GOT3 (cell line): ENCODE data around the gene BRI3BP.

Experiments
- DNase-seq: peaks from one replicate; lab custom pipeline; 2025; ENCODE audit warnings: mixed read lengths; lab: John Stamatoyannopoulos, UW

BRI3BP gene, protein sequence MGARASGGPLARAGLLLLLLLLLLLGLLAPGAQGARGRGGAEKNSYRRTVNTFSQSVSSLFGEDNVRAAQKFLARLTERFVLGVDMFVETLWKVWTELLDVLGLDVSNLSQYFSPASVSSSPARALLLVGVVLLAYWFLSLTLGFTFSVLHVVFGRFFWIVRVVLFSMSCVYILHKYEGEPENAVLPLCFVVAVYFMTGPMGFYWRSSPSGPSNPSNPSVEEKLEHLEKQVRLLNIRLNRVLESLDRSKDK

DNA sequence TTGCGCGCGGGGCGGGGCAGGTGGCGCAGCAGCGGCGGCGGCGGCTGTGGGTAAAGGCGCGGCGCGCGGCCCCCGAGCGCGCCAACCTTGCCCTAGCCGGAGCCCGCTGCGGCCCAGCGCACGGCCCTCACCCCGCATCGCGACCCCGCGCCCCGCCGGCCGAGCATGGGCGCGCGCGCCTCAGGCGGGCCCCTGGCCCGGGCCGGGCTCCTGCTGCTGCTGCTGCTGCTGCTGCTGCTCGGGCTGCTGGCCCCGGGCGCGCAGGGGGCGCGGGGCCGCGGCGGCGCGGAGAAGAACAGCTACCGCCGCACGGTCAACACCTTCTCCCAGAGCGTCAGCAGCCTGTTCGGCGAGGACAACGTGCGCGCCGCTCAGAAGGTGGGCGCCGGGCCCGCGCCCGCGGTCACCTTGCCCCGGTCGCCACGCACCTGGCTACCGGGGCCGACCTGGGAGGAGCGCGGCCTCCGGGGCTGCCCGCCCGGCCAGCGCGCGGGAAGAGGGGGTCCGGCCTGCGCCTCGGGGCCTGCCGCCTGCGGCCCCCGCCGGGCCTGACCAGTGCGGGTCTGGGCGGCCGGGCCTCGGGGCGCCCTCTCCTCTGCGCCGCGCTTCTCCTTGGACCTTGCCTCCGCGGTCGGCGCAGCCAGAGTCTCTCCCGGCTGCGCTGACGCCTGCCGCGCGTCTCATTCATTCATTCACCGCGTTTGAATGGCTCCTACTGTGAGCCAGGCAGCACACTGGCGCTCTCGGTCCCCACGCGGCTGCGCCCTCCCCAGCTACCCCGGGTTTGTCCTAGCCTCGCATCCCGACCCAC, at the start of gene BRI3BP:
Gene BRI3BP (plus strand): TSS at position 20 of the 811 bp plus-strand sequence. CDS start 146 bp downstream, at position 166.
- no peak for DNase-seq

DNA sequence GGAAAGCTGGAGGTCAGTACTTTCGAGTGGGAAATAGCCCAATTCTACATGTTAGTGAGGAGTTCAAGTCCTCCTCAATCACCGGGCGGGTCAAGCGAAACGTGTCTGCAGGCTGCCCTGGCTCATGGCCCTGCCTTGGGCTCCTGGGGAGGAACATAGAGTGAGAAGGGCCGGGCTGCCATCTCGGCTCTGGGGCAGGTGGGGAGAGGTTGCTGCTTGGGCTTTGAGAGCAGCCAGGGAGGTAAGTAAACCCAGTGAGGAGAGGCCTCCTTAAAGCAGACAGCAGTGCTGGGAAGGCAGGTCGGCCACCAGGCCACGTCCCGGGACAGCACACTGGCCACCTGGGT, 47.0 kb upstream of the BRI3BP start:
- no peak for DNase-seq

DNA sequence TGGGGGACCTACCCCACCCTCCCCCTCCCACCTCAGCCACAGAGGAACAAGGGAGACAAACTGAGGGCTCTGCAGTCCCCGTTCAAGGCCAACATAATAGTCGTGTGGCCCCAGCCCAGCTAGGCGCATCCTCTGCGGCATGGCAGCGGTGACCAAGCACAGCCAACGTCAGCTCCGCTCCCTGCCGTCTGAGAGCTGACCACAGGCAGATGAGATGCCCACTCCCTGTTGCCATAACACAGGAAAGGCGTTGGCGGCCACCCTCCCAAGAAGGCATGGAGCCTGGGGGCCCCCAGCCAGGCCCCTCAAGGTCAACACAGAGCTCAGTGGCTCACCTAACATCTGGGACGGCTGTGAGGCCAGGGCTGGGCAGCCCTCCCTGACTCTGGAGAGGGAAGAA, 46.4 kb upstream of the BRI3BP start:
- no peak for DNase-seq

GRCh38 chr12:124947561-124948398, 45.7 kb upstream of the BRI3BP start:
- DNase-seq, result no peak

- no peak for DNase-seq
Measured at GRCh38 chr12:124949066-124949465, 44.4 kb upstream of the BRI3BP start.

DNA sequence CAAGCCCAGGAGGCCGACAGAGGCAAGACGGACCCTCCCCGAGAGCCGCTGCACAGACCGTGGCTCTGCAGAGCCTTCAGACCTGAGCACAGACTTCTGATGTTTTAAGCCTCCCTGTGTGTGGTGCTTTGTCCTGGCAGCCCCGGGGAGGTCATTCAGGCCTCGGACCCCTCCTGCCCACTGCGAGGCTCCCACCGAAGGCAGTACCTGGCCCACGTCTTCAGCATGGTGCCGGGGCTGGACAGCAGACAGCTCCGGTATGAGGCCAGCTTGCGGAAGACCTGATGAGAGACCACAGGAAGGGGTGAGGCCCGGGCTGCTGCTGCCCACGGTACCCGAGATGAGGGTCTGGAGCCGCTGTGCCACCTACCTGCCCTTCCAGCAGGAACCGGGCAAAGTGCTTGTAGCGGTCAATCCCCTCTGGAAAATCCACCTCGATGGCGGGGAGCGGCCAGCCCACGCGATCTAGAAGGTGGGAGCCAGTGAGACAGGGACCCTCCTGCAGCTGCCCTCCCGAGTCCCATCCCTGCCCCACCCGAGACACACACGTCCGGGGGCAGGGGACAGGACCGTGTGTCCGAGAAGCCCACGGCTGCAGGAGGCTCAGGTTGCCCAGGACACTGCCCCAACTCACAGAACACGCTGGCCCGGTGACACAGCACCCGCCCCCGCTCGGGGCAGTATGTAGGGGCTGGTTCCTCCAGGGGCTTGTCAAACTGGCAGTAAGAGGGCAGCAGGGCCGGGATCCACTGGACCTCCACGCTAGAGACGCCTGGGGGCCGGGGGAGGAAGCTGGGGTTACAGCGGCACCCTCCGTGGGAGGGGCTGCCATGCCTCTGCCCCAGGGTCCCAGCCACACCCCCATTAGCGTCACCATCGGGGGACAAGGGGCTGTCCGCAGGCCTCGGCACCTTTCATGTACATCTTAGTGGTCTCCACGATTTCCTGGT, 43.4 kb upstream of the BRI3BP start:
- no peak for DNase-seq

DNA sequence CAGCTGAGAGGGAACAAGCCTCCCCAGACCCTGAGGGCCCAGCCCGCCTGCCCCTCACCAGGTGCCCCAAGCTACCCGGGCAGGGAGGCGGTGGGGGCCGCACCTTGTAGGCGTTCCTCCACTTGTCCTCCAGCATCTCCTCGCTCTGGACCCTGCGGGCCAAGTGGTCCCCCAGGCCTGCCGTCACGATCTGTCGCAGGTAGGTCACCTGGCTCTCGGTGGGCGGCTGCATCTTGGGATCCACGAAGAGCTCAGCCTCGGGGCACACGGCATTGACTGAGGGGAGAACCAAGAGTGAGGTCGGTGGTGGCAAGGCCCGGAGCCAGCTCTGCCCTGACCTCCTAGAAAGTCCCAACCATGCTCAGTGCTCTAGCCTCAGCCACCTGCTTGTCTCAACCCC, 41.1 kb upstream of the BRI3BP start:
- no peak for DNase-seq

DNA sequence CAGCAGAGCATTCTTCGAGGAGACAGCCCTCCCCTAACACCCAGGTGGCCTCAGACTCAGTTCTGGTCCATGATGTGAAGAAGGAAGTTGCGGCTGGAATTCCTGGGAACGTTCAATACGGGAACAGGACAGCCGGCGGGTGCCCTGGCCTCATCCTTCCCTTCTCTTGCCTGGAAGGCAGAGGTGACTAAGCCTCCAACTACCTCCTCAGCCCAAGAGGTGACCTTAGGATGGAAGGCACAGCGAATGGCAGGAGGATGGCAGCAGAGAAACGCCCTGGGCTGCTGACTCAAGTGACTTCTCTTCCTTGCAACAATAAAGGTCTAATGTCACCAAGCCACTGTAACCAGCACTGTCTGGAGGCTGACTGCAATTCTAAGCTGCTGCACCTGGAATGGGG, 40.6 kb upstream of the BRI3BP start:
- no peak for DNase-seq

DNA sequence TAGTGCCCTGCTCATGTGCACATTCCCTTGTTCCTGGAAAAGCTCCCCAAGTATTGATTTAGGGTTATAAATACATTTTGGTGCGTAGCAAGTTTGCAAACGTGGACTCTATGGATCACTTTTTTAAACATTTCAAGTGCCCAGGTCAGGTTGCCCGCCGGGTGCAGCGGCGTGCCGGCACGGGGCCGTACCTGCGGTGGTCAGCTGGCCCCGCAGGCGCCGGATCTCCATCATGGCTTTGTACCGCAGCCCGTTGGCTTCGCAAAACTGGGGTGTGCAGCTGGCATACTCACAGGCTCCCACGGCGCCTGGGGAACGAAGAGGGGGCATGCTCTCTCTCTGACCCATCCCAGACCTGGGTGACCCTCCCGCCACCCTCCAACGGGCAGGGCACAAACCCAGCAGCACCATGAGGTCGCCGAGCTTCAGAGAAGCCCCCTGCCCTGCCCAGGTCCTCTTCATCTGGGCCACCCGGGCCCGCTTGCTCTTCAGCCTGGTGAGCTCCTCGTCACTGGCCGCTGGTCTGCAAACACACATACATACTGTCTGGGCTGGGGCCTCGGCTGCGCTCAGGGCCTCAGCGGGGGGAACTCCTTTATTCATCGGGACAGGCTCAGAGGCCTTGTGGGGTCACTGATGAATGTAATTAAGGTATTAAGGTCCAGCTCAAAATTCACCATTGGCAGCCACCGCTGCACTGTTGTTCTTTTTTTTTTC, 39.6 kb upstream of the BRI3BP start:
- no peak for DNase-seq

- no peak for DNase-seq
Measured at GRCh38 chr12:124954771-124955170, 38.7 kb upstream of the BRI3BP start.

- DNase-seq, result no peak
Measured at GRCh38 chr12:124956571-124956970, 36.9 kb upstream of the BRI3BP start.

GRCh38 chr12:124961055-124961454, 32.4 kb upstream of the BRI3BP start:
- no peak for DNase-seq

GRCh38 chr12:124963211-124963610, 30.2 kb upstream of the BRI3BP start:
- no peak for DNase-seq

DNA sequence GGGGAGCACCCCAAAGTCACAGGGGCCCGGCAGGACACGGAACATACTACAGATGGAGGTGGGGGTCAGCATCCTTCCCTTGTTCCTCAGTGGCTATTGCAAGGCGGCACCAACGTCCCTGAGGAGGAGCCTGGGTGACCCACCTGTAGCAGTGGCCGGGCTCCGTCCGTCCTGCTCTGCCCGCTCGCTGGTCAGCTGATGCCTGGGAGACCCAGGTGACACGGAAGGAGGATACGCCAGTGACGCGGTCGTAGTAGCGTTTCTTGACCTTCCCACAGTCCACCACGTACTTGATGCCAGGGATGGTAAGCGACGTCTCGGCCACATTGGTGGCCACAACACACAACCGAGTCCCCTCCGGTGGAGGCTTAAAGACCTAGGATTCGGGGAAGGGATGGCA, 29.2 kb upstream of the BRI3BP start:
- no peak for DNase-seq

DNA sequence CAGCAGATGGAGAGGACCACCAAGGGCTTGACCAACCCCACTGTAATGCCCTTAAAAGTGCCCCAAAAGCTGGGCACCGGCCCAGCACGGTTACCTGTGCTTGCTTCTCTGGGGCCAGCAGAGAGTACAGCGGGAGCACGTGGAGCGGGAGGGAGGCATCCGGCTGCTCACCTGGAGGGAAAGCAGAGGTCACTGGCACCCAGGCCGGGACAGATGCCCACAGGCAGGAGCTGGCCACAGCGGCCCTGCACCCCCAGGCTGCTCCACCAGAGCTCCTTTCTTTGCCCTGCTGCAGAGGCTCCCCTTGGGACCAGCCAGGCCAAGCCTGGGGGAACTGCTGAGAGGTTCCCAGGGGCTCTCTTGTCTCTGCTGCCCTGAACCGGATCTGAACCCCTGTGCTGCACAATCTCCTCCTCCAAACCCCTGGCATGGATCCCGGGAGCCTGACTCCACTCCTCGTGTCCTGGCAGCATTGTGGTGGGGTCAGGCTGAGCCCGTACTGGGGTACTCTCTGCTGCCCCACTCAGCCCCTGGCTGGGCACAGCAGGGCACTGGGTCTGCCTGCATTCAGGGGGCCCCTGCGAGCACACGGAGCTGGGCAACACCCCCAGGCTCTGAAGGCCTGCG, 28.5 kb upstream of the BRI3BP start:
- no peak for DNase-seq

- DNase-seq, result no peak
Measured at GRCh38 chr12:124967016-124967739, 26.3 kb upstream of the BRI3BP start.

- DNase-seq, result no peak
Measured at GRCh38 chr12:124968656-124969055, 24.8 kb upstream of the BRI3BP start.

DNA sequence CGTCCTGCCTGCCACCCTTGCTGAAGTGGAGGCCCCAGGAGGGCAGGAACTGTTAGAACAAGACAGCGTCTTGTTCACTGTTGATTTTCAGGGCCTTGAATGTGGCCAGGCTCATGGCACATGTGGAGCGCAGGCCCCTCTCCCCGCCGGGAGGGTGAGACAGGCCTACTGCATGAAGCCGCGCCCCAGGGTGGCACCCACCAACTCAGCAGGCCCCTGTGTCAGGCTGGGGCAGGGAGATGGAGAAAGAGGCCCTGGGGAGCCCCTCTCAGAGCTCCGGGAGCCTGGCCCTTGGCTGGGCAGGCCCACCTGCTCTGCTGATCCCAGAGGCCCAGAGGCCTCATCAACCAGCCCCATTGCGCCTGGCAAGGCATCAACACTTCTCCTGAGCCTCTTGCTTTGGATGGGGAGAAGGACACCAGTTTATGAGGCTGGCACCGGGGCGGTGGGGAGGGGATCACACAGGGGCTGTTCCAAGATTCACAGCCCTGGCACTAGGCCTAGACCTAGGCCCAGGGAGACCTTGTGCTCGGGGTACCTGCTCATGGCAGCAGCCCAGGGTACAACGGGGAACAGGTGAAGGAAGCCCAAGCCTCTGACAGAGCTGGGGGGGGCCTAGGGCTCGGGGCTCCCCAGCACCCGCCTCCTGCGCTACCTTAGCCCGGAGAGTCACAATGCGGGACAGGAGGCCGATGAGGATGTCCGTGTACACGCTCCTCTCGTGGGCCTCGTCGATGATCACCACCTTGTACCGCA, 22.6 kb upstream of the BRI3BP start:
- no peak for DNase-seq

- no peak for DNase-seq
Measured at GRCh38 chr12:124971603-124972002, 21.8 kb upstream of the BRI3BP start.
